ENCODE results near the gene TMEM120A.
"Not testable (repeated sequence)": the region's sequence is repeated elsewhere in the genome, so short reads cannot be mapped to it uniquely, and the experiment has no call there.

The TMEM120A gene

DNA sequence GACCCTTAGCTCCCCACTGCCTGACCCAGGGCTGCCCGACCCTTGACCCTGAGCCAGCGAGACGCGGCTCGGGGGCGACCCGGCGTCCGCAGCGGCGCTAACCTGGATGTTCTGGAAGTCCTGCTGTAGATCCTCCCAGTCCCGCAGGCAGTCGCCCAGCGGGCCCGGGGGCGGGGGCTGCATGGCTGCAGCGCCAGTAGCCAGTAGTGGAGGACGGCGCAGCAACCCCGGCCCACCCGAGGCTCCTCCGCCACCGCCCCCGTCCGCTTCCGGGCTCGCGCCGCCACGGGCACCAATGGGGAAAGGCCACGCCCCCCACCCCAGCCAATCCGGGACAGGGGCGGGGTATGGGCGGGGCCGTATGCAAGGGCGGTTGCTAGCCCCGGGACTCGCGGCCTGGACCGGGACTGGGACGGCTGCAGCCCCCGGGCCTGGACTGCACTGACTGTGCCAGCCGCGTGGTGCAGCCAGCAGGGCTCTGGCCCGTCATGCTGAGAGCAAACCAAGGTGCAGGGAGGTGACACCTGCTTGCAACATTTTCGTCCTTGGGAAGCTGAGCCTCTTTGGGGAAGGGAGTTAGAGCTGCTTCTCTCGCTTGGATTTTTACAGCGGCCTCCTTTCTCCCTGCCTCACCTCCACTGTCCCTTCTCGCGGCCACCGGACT, at the start of gene TMEM120A:
TMEM120A (minus strand) TSS at position 208 of the 664 bp plus-strand sequence; CDS start at position 183, 25 bp downstream.
- peak; percentile 89 for DNase-seq (ENCODE audit: low read depth)
- TF ChIP-seq, protein P1, sequence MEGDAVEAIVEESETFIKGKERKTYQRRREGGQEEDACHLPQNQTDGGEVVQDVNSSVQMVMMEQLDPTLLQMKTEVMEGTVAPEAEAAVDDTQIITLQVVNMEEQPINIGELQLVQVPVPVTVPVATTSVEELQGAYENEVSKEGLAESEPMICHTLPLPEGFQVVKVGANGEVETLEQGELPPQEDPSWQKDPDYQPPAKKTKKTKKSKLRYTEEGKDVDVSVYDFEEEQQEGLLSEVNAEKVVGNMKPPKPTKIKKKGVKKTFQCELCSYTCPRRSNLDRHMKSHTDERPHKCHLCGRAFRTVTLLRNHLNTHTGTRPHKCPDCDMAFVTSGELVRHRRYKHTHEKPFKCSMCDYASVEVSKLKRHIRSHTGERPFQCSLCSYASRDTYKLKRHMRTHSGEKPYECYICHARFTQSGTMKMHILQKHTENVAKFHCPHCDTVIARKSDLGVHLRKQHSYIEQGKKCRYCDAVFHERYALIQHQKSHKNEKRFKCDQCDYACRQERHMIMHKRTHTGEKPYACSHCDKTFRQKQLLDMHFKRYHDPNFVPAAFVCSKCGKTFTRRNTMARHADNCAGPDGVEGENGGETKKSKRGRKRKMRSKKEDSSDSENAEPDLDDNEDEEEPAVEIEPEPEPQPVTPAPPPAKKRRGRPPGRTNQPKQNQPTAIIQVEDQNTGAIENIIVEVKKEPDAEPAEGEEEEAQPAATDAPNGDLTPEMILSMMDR (conservative IDR thresholded peaks at IDR 0.05; ENCODE audit: low read length), result peak; percentile 17; the same call in 1 of the 2 replicates
- H3K4me3 ChIP-seq (ENCODE audit: low read length), result peak within 1 kb of the TSS; percentile 78

DNA sequence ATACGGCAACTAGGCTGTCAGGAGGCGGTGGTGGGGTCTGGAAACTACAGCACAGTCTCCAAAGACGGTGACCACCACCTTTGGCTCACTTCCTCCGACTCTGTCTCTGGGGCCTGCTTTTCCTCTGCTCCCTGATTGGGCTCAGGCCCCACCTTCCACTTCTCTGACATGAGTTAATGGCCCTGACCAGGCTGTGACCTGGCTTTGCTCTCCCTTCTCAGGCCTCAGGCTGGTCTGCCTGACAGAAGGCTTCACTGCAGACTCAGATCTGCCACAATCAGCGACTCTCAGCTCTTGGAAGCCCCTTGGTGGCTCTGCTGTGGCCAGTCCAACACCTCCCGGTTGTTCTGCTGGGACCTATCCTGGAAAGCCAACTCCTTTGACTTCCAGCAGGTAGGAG, 45.7 kb upstream of the TMEM120A start:
- no peak for DNase-seq (ENCODE audit: low read depth)
- H3K4me3 ChIP-seq (ENCODE audit: low read length), result no peak overlapping the region
- TF ChIP-seq, protein P1 (conservative IDR thresholded peaks at IDR 0.05; ENCODE audit: low read length), result no peak

DNA sequence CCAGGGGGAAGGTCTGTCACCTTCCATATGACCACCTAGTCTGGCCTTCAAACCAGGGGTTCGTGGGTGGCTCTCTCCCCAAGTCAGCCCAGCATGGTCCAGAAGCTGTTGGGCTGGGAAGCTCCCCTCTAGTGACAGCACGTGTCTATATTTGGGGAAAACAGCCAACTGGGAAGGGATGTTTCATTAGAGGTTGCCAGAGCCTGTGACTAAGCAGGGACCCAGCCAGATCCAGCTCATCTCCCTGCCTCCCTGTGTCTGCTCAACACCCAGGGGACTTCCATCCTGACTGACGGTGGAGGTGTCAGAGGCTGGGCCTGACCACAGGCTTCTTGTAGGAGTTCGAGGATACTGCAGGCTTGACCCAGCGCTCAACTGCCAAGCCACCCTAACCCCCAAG, 42.9 kb upstream of the TMEM120A start:
- TF ChIP-seq, protein P1 (conservative IDR thresholded peaks at IDR 0.05; ENCODE audit: low read length), result no peak
- peak; percentile 92 for DNase-seq (ENCODE audit: low read depth)

DNA sequence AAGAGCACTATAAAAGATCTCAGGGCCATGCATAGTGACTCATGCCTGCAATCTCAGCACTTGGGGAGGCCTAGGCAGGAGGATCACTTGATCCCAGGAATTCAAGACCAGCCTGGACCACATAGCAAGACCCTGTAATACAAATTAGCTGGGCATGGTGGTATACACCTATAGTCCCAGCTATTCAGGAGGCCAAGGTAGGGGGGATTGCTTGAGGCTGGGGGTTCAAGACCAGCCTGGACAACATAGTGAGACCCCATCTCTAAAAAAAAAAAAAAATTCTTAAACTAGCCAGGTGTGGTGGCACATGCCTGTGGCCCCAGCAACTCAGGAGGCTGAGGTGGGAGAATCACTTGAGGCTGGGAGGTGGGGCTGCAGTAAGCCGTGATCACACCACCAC, 37.6 kb upstream of the TMEM120A start:
- no peak overlapping the region for H3K4me3 ChIP-seq (ENCODE audit: low read length)
- DNase-seq (ENCODE audit: low read depth), result no peak
- TF ChIP-seq, protein P1 (conservative IDR thresholded peaks at IDR 0.05; ENCODE audit: low read length), result no peak

More for the DNA sequence above, 42.9 kb upstream of the TMEM120A start:
- no peak overlapping the region for H3K4me3 ChIP-seq (ENCODE audit: low read length)

DNA sequence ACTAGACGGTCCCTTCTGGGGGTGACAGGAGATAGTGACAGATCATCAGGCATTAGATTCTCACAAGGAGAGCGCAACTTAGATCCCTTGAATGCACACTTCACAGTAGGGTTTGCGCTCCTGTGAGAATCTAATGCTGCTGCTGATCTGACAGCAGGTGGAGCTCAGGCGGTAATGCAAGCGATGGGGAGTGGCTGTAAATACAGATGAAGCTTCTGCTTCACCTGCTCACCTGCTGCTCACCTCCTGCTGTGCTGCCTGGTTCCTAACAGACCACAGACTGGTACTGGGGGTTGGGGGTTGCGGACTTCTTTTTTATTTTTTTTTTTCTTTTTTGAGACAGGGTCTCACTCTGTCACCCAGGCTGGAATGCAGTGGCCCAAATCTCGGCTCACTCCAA, 35.3 kb upstream of the TMEM120A start:
- DNase-seq (ENCODE audit: low read depth); H3K4me3 ChIP-seq (ENCODE audit: low read length): not testable (repeated sequence)

DNA sequence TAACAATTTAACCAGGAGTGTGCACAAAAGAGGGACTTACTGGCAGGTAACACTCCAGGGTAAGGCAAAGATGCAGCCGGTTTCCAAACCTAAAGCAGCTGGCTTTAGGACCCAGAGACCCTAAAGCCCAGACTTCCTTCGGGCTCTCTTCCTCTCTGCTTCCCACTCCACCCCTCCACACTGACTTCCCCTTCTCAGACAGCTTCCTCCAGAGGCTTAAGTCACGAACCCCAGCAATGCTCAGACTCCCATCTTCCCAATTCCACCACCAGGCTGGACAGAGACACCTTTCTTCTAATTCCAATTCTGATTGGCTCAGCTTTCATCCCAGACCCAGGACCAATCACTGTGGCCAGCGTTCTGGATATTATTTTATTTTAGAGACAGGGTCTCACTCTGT, 28.6 kb upstream of the TMEM120A start:
- no peak for DNase-seq (ENCODE audit: low read depth)
- no peak overlapping the region for H3K4me3 ChIP-seq (ENCODE audit: low read length)
- TF ChIP-seq, protein P1 (conservative IDR thresholded peaks at IDR 0.05; ENCODE audit: low read length), result no peak

DNA sequence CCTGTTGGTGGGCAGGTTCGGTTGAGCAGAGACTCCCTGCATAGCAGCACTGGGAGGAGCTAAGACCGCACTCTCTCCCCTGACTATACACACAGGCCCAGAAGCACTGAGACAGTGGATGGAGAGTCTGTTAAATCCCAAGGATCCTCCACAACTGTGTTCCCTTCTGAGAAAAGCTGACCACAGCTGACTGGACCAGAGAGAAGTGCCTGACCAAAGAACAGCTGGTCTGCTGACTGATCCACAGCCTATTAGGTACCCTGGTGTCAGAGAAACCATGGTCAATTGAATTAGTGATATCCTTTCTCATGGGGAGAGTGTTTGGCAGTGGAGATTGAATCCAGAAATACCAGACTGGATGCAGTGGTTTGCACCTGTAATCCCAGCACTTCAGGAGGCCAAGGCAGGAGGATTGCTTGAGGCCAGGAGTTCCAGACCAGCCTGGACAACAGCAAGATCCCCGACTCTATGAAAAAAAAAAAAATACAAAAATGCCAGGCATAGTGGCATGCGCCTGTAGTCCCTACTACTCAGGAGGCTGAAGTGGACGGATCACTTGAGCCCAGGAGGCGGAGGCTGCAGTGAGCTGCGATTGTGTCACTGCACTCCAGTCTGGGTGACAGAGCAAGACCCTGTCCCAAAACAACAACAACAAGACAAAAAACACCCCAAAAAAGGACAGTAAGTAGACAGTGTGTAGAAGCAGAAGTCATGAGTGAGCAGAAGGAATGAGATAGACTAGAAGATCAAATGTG, 27.8 kb upstream of the TMEM120A start:
- no peak for DNase-seq (ENCODE audit: low read depth)
- TF ChIP-seq, protein P1 (conservative IDR thresholded peaks at IDR 0.05; ENCODE audit: low read length), result no peak

More for the DNA sequence above, 27.8 kb upstream of the TMEM120A start:
- H3K4me3 ChIP-seq (ENCODE audit: low read length), result no peak overlapping the region

Measured in AG10803 (cell line).